Liver (tissue), 9 donors: Measurements from ENCODE around the gene KCNIP4. TPM values are rescaled to one million over a fixed set of nuclear protein-coding genes. Genes with fewer than 3 reads are reported as not detected.

Experiments
- DNase-seq: peaks from one replicate; pipeline ENCODE4 v3.0.0-alpha.2; 2017; ENCODE audit warnings: low spot score
- H3K27ac ChIP-seq, 2 donors: one replicate each; pipeline ENCODE4 v1.7.0; 2013; ENCODE audit warnings: inconsistent platforms in 2 of 2, low read length in 2 of 2, control low read depth in 1 of 2, low read depth in 1 of 2, mild to moderate bottlenecking in 1 of 2
- H3K27me3 ChIP-seq, 4 donors: one replicate each; pipeline versions ENCODE4 v1.6.1 to v1.7.0; 2013; ENCODE audit warnings: low read length in 3 of 4, inconsistent platforms in 1 of 4, mild to moderate bottlenecking in 1 of 4, moderate library complexity in 1 of 4; ENCODE audit not compliant: control insufficient read depth in 4 of 4, insufficient read depth in 4 of 4
- H3K36me3 ChIP-seq, 4 donors: one replicate each; pipeline versions ENCODE4 v1.6.1 to v1.7.0; 2013; ENCODE audit warnings: low read length in 3 of 4, mild to moderate bottlenecking in 3 of 4, low read depth in 1 of 4, moderate library complexity in 1 of 4; ENCODE audit not compliant: control insufficient read depth in 4 of 4, insufficient read depth in 3 of 4
- H3K4me1 ChIP-seq, 4 donors: one replicate each; pipeline versions ENCODE4 v1.6.1 to v1.7.0; 2013; ENCODE audit warnings: low read length in 3 of 4, mild to moderate bottlenecking in 3 of 4, moderate library complexity in 1 of 4; ENCODE audit not compliant: control insufficient read depth in 4 of 4, insufficient read depth in 4 of 4
- H3K4me3 ChIP-seq, 3 donors: one replicate each; pipeline versions ENCODE4 v1.6.1 to v1.7.0; 2013; ENCODE audit warnings: low read length in 3 of 3, control low read depth in 1 of 3, low read depth in 1 of 3, mild to moderate bottlenecking in 1 of 3
- H3K9ac ChIP-seq, 2 donors: one replicate each; pipeline ENCODE4 v1.7.0; 2013; ENCODE audit warnings: low read length in 2 of 2, mild to moderate bottlenecking in 2 of 2, moderate library complexity in 2 of 2, control low read depth in 1 of 2, low read depth in 1 of 2
- H3K9me3 ChIP-seq, 4 donors: one replicate each; pipeline versions ENCODE4 v1.6.1 to v1.7.0; 2013; ENCODE audit warnings: low read length in 3 of 4; ENCODE audit not compliant: control insufficient read depth in 4 of 4
- EGR1 ChIP-seq, 2 donors: IDR thresholded peaks; 2 replicates each; pipeline ENCODE4 v1.6.1; 2016 to 2018; ENCODE audit warnings: antibody characterized with exemption in 2 of 2, low read depth in 2 of 2
- FOXA1 ChIP-seq: IDR thresholded peaks from 2 replicates; pipeline ENCODE4 v1.6.1; 2016; ENCODE audit warnings: antibody characterized with exemption
- FOXA2 ChIP-seq: IDR thresholded peaks from 2 replicates; pipeline ENCODE4 v1.6.1; 2016; ENCODE audit warnings: antibody characterized with exemption
- GABPA ChIP-seq, 2 donors: IDR thresholded peaks in 1 of 2; conservative IDR thresholded peaks in 1 of 2; 2 replicates each; pipeline ENCODE4 v1.6.1; 2016; ENCODE audit warnings: antibody characterized with exemption in 2 of 2, mild to moderate bottlenecking in 1 of 2, moderate library complexity in 1 of 2
- HNF4A ChIP-seq, 2 donors: conservative IDR thresholded peaks; 2 replicates each; pipeline ENCODE4 v1.6.1; 2016; ENCODE audit warnings: antibody characterized with exemption in 2 of 2, mild to moderate bottlenecking in 2 of 2
- HNF4G ChIP-seq: IDR thresholded peaks from 2 replicates; pipeline ENCODE4 v1.6.1; 2016; ENCODE audit warnings: antibody characterized with exemption
- JUND ChIP-seq, 2 donors: IDR thresholded peaks; 2 replicates each; pipeline ENCODE4 v1.6.1; 2016; ENCODE audit warnings: antibody characterized with exemption in 2 of 2
- RAD21 ChIP-seq, 2 donors: IDR thresholded peaks; 2 replicates each; pipeline ENCODE4 v1.6.1; 2016; ENCODE audit warnings: antibody characterized with exemption in 2 of 2, mild to moderate bottlenecking in 2 of 2
- RXRA ChIP-seq, 2 donors: IDR thresholded peaks; 2 replicates each; pipeline ENCODE4 v1.6.1; 2017 to 2018; ENCODE audit warnings: antibody characterized with exemption in 2 of 2, mild to moderate bottlenecking in 1 of 2
- SP1 ChIP-seq: IDR thresholded peaks from 2 replicates; pipeline ENCODE4 v1.6.1; 2018; ENCODE audit warnings: antibody characterized with exemption, mild to moderate bottlenecking
- TAF1 ChIP-seq: conservative IDR thresholded peaks from 2 replicates; pipeline ENCODE4 v1.6.1; 2016; ENCODE audit warnings: antibody characterized with exemption, mild to moderate bottlenecking
- YY1 ChIP-seq: IDR thresholded peaks from 2 replicates; pipeline ENCODE4 v1.6.1; 2016; ENCODE audit warnings: antibody characterized with exemption, mild to moderate bottlenecking
- WGBS: extraction: QIAGEN DNeasy Blood & Tissue Kit; methylation state at CpG from one replicate; pipeline ENCODE4 v1.1.7; 2013; 5-methylcytosine and 5-hydroxymethylcytosine counted together
- polyA plus RNA-seq, 2 donors: library from polyadenylated mRNA; stranded (reverse) in 1 of 2; unstranded in 1 of 2; fragments of 200-250 nt in 1 of 2; fragments of >200 nt in 1 of 2; fragmentation: Nextera tagmentation in 1 of 2; extraction: Ambion mirVana in 1 of 2; gene quantifications; one replicate each; pipeline versions ENCODE4 v1.2.1 to v1.2.3, GENCODE V29; 2013 to 2015
- total RNA-seq, 2 donors: library from RNA; depleted of rRNA; stranded (reverse); fragments of >200 nt; gene quantifications; one replicate each; pipeline ENCODE4 v1.2.3, GENCODE V29; 2014
- TF ChIP-seq, protein P1 (sequence below): IDR thresholded peaks from 2 replicates; pipeline ENCODE4 v1.6.1; 2016; ENCODE audit warnings: antibody characterized with exemption, mild to moderate bottlenecking
- TF ChIP-seq, protein P2 (sequence below): IDR thresholded peaks from 2 replicates; pipeline ENCODE4 v1.6.1; 2016; ENCODE audit warnings: antibody characterized with exemption
- TF ChIP-seq, protein P3 (sequence below): fragments of 150-350 bp; IDR thresholded peaks from 2 replicates; pipeline ENCODE4 v1.5.1; 2017; ENCODE audit warnings: improper control_type of control experiment, low read depth, low read length; ENCODE audit not compliant: missing input control
- TF ChIP-seq, protein P4 (sequence below): IDR thresholded peaks from 2 replicates; pipeline ENCODE4 v1.6.1; 2016; ENCODE audit warnings: antibody characterized with exemption
- TF ChIP-seq, protein P5 (sequence below): IDR thresholded peaks from 2 replicates; pipeline ENCODE4 v1.6.1; 2016; ENCODE audit warnings: antibody characterized with exemption
- donor health status: healthy.
- donor health status: healthy.
- donor health status: healthy.
- donor health status: healthy.
- donor health status: healthy.

Gene KCNIP4
- total and polyA plus RNA-seq, 4 donors = 0.08 to 0.14 TPM; not detected in 2

DNA sequence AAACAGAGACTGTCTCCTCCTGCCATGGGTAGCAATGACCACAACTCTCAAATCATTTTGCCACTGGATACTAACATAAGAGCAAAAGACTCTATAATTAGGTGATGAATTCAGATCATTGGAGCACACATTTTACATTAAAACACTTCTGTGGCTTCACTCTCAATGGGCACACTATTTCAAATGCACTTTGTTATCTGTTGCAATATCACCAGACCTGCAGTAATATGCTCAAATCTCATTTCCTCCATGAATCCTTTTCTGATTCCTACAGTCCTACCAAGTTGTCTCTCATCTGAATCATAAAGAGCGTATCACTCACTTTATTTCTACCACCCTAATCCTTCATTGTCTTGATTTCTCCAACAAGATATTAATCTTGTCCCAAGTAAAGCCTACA, 302.8 kb downstream of the KCNIP4 start:
- H3K36me3 ChIP-seq = no peaks in the 10 kb centered on the region
- H3K9me3 ChIP-seq = peaks cover 0 to 3% (median 0%) of the 10 kb centered on the region in 4 donors
- 75% methylated on average over 1 of the region's 1 CpG for WGBS
- no peak for DNase-seq
- H3K27ac ChIP-seq = no peak overlapping the region
- H3K9ac ChIP-seq = no peak overlapping the region
- H3K4me1 ChIP-seq = no peaks in the 10 kb centered on the region
- TF ChIP-seq, protein P1, sequence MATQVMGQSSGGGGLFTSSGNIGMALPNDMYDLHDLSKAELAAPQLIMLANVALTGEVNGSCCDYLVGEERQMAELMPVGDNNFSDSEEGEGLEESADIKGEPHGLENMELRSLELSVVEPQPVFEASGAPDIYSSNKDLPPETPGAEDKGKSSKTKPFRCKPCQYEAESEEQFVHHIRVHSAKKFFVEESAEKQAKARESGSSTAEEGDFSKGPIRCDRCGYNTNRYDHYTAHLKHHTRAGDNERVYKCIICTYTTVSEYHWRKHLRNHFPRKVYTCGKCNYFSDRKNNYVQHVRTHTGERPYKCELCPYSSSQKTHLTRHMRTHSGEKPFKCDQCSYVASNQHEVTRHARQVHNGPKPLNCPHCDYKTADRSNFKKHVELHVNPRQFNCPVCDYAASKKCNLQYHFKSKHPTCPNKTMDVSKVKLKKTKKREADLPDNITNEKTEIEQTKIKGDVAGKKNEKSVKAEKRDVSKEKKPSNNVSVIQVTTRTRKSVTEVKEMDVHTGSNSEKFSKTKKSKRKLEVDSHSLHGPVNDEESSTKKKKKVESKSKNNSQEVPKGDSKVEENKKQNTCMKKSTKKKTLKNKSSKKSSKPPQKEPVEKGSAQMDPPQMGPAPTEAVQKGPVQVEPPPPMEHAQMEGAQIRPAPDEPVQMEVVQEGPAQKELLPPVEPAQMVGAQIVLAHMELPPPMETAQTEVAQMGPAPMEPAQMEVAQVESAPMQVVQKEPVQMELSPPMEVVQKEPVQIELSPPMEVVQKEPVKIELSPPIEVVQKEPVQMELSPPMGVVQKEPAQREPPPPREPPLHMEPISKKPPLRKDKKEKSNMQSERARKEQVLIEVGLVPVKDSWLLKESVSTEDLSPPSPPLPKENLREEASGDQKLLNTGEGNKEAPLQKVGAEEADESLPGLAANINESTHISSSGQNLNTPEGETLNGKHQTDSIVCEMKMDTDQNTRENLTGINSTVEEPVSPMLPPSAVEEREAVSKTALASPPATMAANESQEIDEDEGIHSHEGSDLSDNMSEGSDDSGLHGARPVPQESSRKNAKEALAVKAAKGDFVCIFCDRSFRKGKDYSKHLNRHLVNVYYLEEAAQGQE = no peak
- no peak for TF ChIP-seq RXRA (IDR thresholded peaks at IDR 0.05)
- TF ChIP-seq, protein P2, sequence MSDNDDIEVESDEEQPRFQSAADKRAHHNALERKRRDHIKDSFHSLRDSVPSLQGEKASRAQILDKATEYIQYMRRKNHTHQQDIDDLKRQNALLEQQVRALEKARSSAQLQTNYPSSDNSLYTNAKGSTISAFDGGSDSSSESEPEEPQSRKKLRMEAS = no peak
- no peak for TF ChIP-seq FOXA2
- TF ChIP-seq, protein P3, sequence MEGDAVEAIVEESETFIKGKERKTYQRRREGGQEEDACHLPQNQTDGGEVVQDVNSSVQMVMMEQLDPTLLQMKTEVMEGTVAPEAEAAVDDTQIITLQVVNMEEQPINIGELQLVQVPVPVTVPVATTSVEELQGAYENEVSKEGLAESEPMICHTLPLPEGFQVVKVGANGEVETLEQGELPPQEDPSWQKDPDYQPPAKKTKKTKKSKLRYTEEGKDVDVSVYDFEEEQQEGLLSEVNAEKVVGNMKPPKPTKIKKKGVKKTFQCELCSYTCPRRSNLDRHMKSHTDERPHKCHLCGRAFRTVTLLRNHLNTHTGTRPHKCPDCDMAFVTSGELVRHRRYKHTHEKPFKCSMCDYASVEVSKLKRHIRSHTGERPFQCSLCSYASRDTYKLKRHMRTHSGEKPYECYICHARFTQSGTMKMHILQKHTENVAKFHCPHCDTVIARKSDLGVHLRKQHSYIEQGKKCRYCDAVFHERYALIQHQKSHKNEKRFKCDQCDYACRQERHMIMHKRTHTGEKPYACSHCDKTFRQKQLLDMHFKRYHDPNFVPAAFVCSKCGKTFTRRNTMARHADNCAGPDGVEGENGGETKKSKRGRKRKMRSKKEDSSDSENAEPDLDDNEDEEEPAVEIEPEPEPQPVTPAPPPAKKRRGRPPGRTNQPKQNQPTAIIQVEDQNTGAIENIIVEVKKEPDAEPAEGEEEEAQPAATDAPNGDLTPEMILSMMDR = no peak
- no peak for TF ChIP-seq RAD21 (IDR thresholded peaks at IDR 0.05)
- no peak for TF ChIP-seq GABPA (IDR thresholded peaks at IDR 0.05 in 1 of 2, conservative IDR thresholded peaks at IDR 0.05 in 1 of 2)
- TF ChIP-seq, protein P4, sequence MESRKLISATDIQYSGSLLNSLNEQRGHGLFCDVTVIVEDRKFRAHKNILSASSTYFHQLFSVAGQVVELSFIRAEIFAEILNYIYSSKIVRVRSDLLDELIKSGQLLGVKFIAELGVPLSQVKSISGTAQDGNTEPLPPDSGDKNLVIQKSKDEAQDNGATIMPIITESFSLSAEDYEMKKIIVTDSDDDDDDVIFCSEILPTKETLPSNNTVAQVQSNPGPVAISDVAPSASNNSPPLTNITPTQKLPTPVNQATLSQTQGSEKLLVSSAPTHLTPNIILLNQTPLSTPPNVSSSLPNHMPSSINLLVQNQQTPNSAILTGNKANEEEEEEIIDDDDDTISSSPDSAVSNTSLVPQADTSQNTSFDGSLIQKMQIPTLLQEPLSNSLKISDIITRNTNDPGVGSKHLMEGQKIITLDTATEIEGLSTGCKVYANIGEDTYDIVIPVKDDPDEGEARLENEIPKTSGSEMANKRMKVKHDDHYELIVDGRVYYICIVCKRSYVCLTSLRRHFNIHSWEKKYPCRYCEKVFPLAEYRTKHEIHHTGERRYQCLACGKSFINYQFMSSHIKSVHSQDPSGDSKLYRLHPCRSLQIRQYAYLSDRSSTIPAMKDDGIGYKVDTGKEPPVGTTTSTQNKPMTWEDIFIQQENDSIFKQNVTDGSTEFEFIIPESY = no peak
- TF ChIP-seq HNF4G = no peak
- no peak for TF ChIP-seq FOXA1
- no peak for TF ChIP-seq HNF4A (conservative IDR thresholded peaks at IDR 0.05)
- no peak for TF ChIP-seq YY1
- TF ChIP-seq, protein P5, sequence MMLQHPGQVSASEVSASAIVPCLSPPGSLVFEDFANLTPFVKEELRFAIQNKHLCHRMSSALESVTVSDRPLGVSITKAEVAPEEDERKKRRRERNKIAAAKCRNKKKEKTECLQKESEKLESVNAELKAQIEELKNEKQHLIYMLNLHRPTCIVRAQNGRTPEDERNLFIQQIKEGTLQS = no peak
- no peak for TF ChIP-seq TAF1
- no peak for TF ChIP-seq EGR1 (IDR thresholded peaks at IDR 0.05; ENCODE audit: low read depth in 2 of 2)
- no peak for TF ChIP-seq JUND (IDR thresholded peaks at IDR 0.05)
- no peak overlapping the region for H3K4me3 ChIP-seq
- H3K27me3 ChIP-seq = no peaks in the 10 kb centered on the region

DNA sequence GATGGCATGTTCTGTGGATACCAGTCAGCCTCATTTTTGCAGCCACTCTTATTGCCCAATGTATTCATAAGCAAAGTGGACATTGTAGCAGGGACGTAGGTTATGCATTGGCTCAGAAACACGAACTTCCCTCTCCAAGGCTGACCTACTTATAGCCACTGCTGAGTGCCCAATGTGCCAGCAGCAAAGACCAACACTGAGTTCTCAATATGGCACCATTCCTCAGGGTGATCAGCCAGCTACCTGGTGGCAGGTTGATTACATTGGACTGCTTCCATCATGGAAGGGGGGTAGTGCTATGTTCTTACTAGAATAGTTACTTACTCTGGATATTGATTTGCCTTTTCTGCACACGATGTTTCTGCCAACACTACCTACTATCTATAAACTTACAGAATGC, 306.9 kb downstream of the KCNIP4 start:
- Histone ChIP-seq H3K27ac (no peak overlapping the region), H3K9ac (no peak overlapping the region), H3K27me3 (no peaks in the 10 kb centered on the region), H3K36me3 (no peaks in the 10 kb centered on the region), H3K4me1 (no peaks in the 10 kb centered on the region), H3K4me3 (no peak overlapping the region), H3K9me3 (peaks cover 0 to 3% (median 0%) of the 10 kb centered on the region in 4 donors)
- WGBS = 55% methylated on average over 3 of the region's 3 CpGs
- DNase-seq = no peak
- no peak for TF ChIP-seq HNF4A (conservative IDR thresholded peaks at IDR 0.05)
- no peak for TF ChIP-seq SP1
- TF ChIP-seq, protein P1 = no peak
- TF ChIP-seq, protein P2 = no peak
- no peak for TF ChIP-seq YY1
- TF ChIP-seq JUND (IDR thresholded peaks at IDR 0.05) = no peak
- no peak for TF ChIP-seq EGR1 (IDR thresholded peaks at IDR 0.05; ENCODE audit: low read depth in 2 of 2)
- TF ChIP-seq, protein P4 = no peak
